Effector memory CD4-positive, alpha-beta T cell (primary cell): Measurements from ENCODE around the gene PRR5.

ENCODE experiments used
- DNase-seq, 3 donors: peaks; one replicate each; pipeline ENCODE4 v3.0.0-alpha.2; 2020
- H3K27ac ChIP-seq: 2 replicates; pipeline ENCODE4 v1.7.0; 2013; ENCODE audit warnings: mild to moderate bottlenecking, low read length, moderate library complexity; ENCODE audit not compliant: insufficient read depth, poor library complexity, severe bottlenecking
- H3K27me3 ChIP-seq: replicated peaks from 2 replicates; pipeline ENCODE4 v1.7.0; 2013; ENCODE audit warnings: mild to moderate bottlenecking, low read length; ENCODE audit not compliant: insufficient read depth, control insufficient read depth, poor library complexity, severe bottlenecking
- H3K36me3 ChIP-seq: 2 replicates; pipeline ENCODE4 v1.7.0; 2013; ENCODE audit warnings: mild to moderate bottlenecking, low read length, moderate library complexity; ENCODE audit not compliant: control insufficient read depth, insufficient read depth
- H3K4me1 ChIP-seq: 2 replicates; pipeline ENCODE4 v1.7.0; 2013; ENCODE audit warnings: low read length, mild to moderate bottlenecking; ENCODE audit not compliant: control insufficient read depth, insufficient read depth, poor library complexity, severe bottlenecking
- H3K4me3 ChIP-seq: 2 replicates; pipeline ENCODE4 v1.7.0; 2013; ENCODE audit warnings: low read length, low read depth, mild to moderate bottlenecking; ENCODE audit not compliant: insufficient read depth, poor library complexity, severe bottlenecking
- H3K9me3 ChIP-seq: 2 replicates; pipeline ENCODE4 v1.7.0; 2013; ENCODE audit warnings: mild to moderate bottlenecking, low read length, moderate library complexity; ENCODE audit not compliant: control insufficient read depth

PRR5 gene

GRCh38 chr22:44760476-44760875 lies 58.5 kb downstream of the PRR5 start:
- Histone ChIP-seq H3K9me3 (no peaks in the 10 kb centered on the region), H3K27me3 (peaks cover 1% of the 10 kb centered on the region), H3K4me1 (no peaks in the 10 kb centered on the region), H3K4me3 (no peak overlapping the region), H3K27ac (no peak overlapping the region), H3K36me3 (no peaks in the 10 kb centered on the region)
- no peak for DNase-seq

- H3K4me1 ChIP-seq, result no peaks in the 10 kb centered on the region
- no peak overlapping the region for H3K4me3 ChIP-seq
- no peak overlapping the region for H3K27ac ChIP-seq
- H3K27me3 ChIP-seq, result no peaks in the 10 kb centered on the region
- H3K36me3 ChIP-seq, result no peaks in the 10 kb centered on the region
- no peak for DNase-seq
- no peaks in the 10 kb centered on the region for H3K9me3 ChIP-seq
These were observed 59.0 kb downstream of the PRR5 start for GRCh38 chr22:44761025-44761424.

- H3K27ac ChIP-seq, result no peak overlapping the region
- DNase-seq, result no peak
- no peak overlapping the region for H3K4me3 ChIP-seq
- H3K4me1 ChIP-seq, result no peaks in the 10 kb centered on the region
- H3K36me3 ChIP-seq, result no peaks in the 10 kb centered on the region
- H3K27me3 ChIP-seq, result no peaks in the 10 kb centered on the region
- H3K9me3 ChIP-seq, result no peaks in the 10 kb centered on the region
These were observed 62.4 kb downstream of the PRR5 start for GRCh38 chr22:44764373-44764772.

GRCh38 chr22:44764974-44765373 lies 63.0 kb downstream of the PRR5 start:
- DNase-seq, result no peak
- Histone ChIP-seq H3K4me1 (no peaks in the 10 kb centered on the region), H3K27me3 (no peaks in the 10 kb centered on the region), H3K9me3 (no peaks in the 10 kb centered on the region), H3K4me3 (no peak overlapping the region), H3K27ac (no peak overlapping the region), H3K36me3 (no peaks in the 10 kb centered on the region)

- no peaks in the 10 kb centered on the region for H3K9me3 ChIP-seq
These were observed 63.7 kb downstream of the PRR5 start for GRCh38 chr22:44765571-44766285.

GRCh38 chr22:44773082-44773481 lies 71.1 kb downstream of the PRR5 start:
- no peak overlapping the region for H3K27ac ChIP-seq
- H3K36me3 ChIP-seq, result no peaks in the 10 kb centered on the region
- H3K9me3 ChIP-seq, result no peaks in the 10 kb centered on the region
- H3K4me3 ChIP-seq, result no peak overlapping the region
- DNase-seq, result no peak
- H3K4me1 ChIP-seq, result no peaks in the 10 kb centered on the region
- no peaks in the 10 kb centered on the region for H3K27me3 ChIP-seq

More at GRCh38 chr22:44765571-44766285, 63.7 kb downstream of the PRR5 start:
- no peak overlapping the region for H3K27ac ChIP-seq
- H3K27me3 ChIP-seq, result no peaks in the 10 kb centered on the region
- H3K4me3 ChIP-seq, result no peak overlapping the region
- no peaks in the 10 kb centered on the region for H3K4me1 ChIP-seq
- no peaks in the 10 kb centered on the region for H3K36me3 ChIP-seq
- no peak for DNase-seq

- Histone ChIP-seq H3K27me3 (no peaks in the 10 kb centered on the region), H3K27ac (no peak overlapping the region), H3K4me3 (no peak overlapping the region), H3K9me3 (no peaks in the 10 kb centered on the region), H3K4me1 (no peaks in the 10 kb centered on the region), H3K36me3 (no peaks in the 10 kb centered on the region)
- DNase-seq, result no peak
These were observed 73.9 kb downstream of the PRR5 start for GRCh38 chr22:44775862-44776261.

GRCh38 chr22:44776605-44777363 lies 74.8 kb downstream of the PRR5 start:
- no peaks in the 10 kb centered on the region for H3K9me3 ChIP-seq
- no peak overlapping the region for H3K27ac ChIP-seq
- no peak for DNase-seq
- no peaks in the 10 kb centered on the region for H3K36me3 ChIP-seq
- H3K4me1 ChIP-seq, result no peaks in the 10 kb centered on the region
- H3K27me3 ChIP-seq, result no peaks in the 10 kb centered on the region
- no peak overlapping the region for H3K4me3 ChIP-seq

- no peak for DNase-seq
- Histone ChIP-seq H3K27me3 (no peaks in the 10 kb centered on the region), H3K9me3 (no peaks in the 10 kb centered on the region), H3K4me3 (no peak overlapping the region), H3K27ac (no peak overlapping the region), H3K4me1 (no peaks in the 10 kb centered on the region), H3K36me3 (no peaks in the 10 kb centered on the region)
These were observed 75.4 kb downstream of the PRR5 start for GRCh38 chr22:44777364-44777755.

- Histone ChIP-seq H3K36me3 (no peaks in the 10 kb centered on the region), H3K4me3 (no peak overlapping the region), H3K4me1 (no peaks in the 10 kb centered on the region), H3K27ac (no peak overlapping the region), H3K9me3 (no peaks in the 10 kb centered on the region), H3K27me3 (no peaks in the 10 kb centered on the region)
- no peak for DNase-seq
These were observed 79.0 kb downstream of the PRR5 start for GRCh38 chr22:44780876-44781449.
